Fibroblast of the aortic adventitia (primary cell): Measurements from ENCODE around the gene RCOR1. TPM values are rescaled to one million over a fixed set of nuclear protein-coding genes. Genes with fewer than 3 reads are reported as not detected.

ENCODE experiments used
- DNase-seq: peaks from one replicate; pipeline ENCODE4 v3.0.0-alpha.2; 2010; ENCODE audit warnings: low read depth
- H3K4me3 ChIP-seq: 2 replicates; pipeline ENCODE4 v1.5.1; 2011; ENCODE audit warnings: low read depth, mild to moderate bottlenecking, control low read depth, low read length, moderate library complexity
- CTCF ChIP-seq: IDR thresholded peaks from 2 replicates; pipeline ENCODE4 v1.5.1; 2011; ENCODE audit warnings: mild to moderate bottlenecking, low read length, control low read depth, inconsistent platforms; ENCODE audit not compliant: insufficient read depth
- total RNA-seq: library from RNA; depleted of rRNA; stranded (reverse); fragments of >200 nt; gene quantifications from 2 replicates; pipeline ENCODE4 v1.2.3, GENCODE V29; 2012; ENCODE audit warnings: low replicate concordance

RCOR1 gene
- total RNA-seq, 1 donor, result 12.5 TPM

GRCh38 chr14:102665621-102666020 is 73.2 kb downstream of the RCOR1 start:
- no peak for TF ChIP-seq CTCF
- no peak for DNase-seq
- H3K4me3 ChIP-seq, result no peak overlapping the region

GRCh38 chr14:102666635-102667034 is 74.2 kb downstream of the RCOR1 start:
- no peak overlapping the region for H3K4me3 ChIP-seq
- no peak for TF ChIP-seq CTCF
- DNase-seq, result no peak

GRCh38 chr14:102667703-102668102 is 75.3 kb downstream of the RCOR1 start:
- TF ChIP-seq CTCF, result no peak
- DNase-seq, result no peak
- no peak overlapping the region for H3K4me3 ChIP-seq

- no peak overlapping the region for H3K4me3 ChIP-seq
- no peak for TF ChIP-seq CTCF
- DNase-seq, result no peak
These were observed 75.9 kb downstream of the RCOR1 start for GRCh38 chr14:102668291-102668873.

GRCh38 chr14:102671410-102671809 is 79.0 kb downstream of the RCOR1 start:
- TF ChIP-seq CTCF, result no peak
- H3K4me3 ChIP-seq, result no peak overlapping the region
- no peak for DNase-seq

GRCh38 chr14:102672410-102672960 is 80.0 kb downstream of the RCOR1 start:
- DNase-seq, result no peak
- TF ChIP-seq CTCF, result no peak
- no peak overlapping the region for H3K4me3 ChIP-seq

GRCh38 chr14:102675396-102675795 is 82.9 kb downstream of the RCOR1 start:
- no peak for TF ChIP-seq CTCF
- no peak overlapping the region for H3K4me3 ChIP-seq
- DNase-seq, result no peak
